Esophagus (tissue), 2 donors: ENCODE results near the gene MT3. TPM values are rescaled to one million over a fixed set of nuclear protein-coding genes. Genes with fewer than 3 reads are reported as not detected.

Experiments used
- H3K27ac ChIP-seq, 2 donors: one replicate each; pipeline ENCODE4 v1.5.1; 2013; ENCODE audit warnings: low read depth in 2 of 2, mild to moderate bottlenecking in 2 of 2, inconsistent platforms in 1 of 2, low read length in 1 of 2, moderate library complexity in 1 of 2
- H3K27me3 ChIP-seq, 2 donors: one replicate each; pipeline ENCODE4 v1.6.1; 2013; ENCODE audit warnings: low read length in 2 of 2, control low read depth in 1 of 2, mild to moderate bottlenecking in 1 of 2; ENCODE audit not compliant: insufficient read depth in 2 of 2, control insufficient read depth in 1 of 2
- H3K36me3 ChIP-seq, 2 donors: one replicate each; pipeline ENCODE4 v1.6.1; 2013; ENCODE audit warnings: low read length in 1 of 2; ENCODE audit not compliant: control insufficient read depth in 2 of 2, insufficient read depth in 2 of 2
- H3K4me1 ChIP-seq, 2 donors: one replicate each; pipeline ENCODE4 v1.6.1; 2013; ENCODE audit warnings: low read length in 1 of 2; ENCODE audit not compliant: control insufficient read depth in 2 of 2, insufficient read depth in 2 of 2
- H3K4me3 ChIP-seq, 2 donors: one replicate each; pipeline ENCODE4 v1.5.1; 2013; ENCODE audit warnings: low read length in 2 of 2, mild to moderate bottlenecking in 2 of 2, low read depth in 1 of 2, moderate library complexity in 1 of 2
- H3K9me3 ChIP-seq, 2 donors: one replicate each; pipeline ENCODE4 v1.6.1; 2013; ENCODE audit warnings: mild to moderate bottlenecking in 2 of 2, low read depth in 1 of 2, low read length in 1 of 2, moderate library complexity in 1 of 2; ENCODE audit not compliant: control insufficient read depth in 2 of 2, insufficient read depth in 1 of 2
- WGBS, 2 donors: extraction: QIAGEN DNeasy Blood & Tissue Kit; methylation state at CpG; one replicate each; pipeline ENCODE4 v1.1.7; 2013; 5-methylcytosine and 5-hydroxymethylcytosine counted together
- polyA plus RNA-seq, 2 donors: library from polyadenylated mRNA; stranded (reverse); fragments of 200-250 nt; gene quantifications; one replicate each; pipeline ENCODE4 v1.2.3, GENCODE V29; 2013
- donor health status: healthy with polysubstance abuse.
- donor health status: Bipolar disorder and iron deficiency.

Gene MT3
- polyA plus RNA-seq, result under 1 TPM; 0.67 to 0.96 TPM

DNA sequence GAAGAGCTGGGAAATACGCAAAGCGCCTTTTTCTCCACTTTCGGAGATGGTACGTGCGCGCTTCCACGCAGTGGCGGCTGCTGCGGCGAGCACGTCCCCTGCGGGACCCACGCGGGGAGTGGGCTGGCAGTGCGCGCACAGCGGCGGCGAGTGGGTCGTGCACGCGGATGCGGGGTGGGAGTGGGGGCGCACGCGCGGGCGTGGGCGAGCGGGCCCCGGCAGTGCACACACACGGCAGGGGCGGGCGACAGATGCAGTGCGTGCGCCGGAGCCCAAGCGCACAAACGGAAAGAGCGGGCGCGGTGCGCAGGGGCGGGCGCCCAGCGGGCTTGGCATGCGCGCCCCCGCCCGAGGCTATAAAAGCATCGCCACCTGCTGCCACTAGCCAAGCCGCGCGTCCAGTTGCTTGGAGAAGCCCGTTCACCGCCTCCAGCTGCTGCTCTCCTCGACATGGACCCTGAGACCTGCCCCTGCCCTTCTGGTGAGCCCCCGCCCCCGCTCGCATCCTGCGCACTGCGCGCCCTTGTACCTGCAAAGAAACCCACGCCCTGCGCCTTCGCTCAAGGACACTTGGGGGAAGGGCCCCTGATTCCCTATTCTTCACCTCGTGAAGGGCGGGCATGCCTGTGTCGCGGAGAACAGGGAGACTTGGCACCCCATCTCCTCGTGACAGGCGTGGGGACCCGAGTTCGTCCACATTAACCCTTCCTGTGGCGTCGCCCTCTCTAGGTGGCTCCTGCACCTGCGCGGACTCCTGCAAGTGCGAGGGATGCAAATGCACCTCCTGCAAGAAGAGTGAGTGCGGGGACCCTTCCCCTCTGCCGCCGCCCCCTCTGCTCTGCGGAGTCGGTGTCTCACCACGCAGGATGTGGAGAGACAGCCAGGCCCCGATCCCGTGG lies at the start of gene MT3:
Gene MT3 (plus strand): TSS at position 388 of the 899 bp plus-strand sequence. CDS start 63 bp downstream, at position 451.
- peak within 1 kb of the TSS; percentile 41 to 47 for H3K4me3 ChIP-seq
- H3K27me3 ChIP-seq, result peaks cover 0 to 6% of the 10 kb centered on the region in 2 donors
- H3K4me1 ChIP-seq, result peaks cover 7 to 8% of the 10 kb centered on the region in 2 donors
- H3K27ac ChIP-seq, result no peak within 1 kb of the TSS
- H3K9me3 ChIP-seq, result peaks cover 0 to 2% of the 10 kb centered on the region in 2 donors
- 6 to 7% methylated on average over 66 to 87 of the region's 87 CpGs for WGBS, 2 donors
- H3K36me3 ChIP-seq, result no peaks in the 10 kb centered on the region

DNA sequence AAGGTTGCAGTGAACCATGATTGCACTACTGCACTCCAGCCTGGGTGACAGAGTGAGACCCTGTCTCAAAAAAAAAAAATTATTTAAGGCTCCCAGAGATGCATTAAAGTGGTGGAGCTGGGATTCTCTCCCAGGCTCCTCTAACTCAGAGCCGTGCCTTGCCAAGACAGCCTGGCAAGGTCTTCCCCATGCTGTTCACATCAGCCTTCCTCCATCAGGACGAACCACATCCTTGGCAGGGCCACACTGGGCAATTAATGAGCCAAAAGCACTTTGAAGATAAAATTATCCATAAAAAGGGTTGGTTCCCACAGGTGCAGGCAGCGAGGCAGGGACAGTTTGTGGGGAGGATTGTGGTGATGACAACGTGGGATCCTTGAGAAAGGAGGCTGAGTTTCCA lies 49.7 kb upstream of the MT3 start:
- Histone ChIP-seq H3K36me3 (no peaks in the 10 kb centered on the region), H3K4me1 (no peaks in the 10 kb centered on the region), H3K27ac (no peak overlapping the region), H3K9me3 (peaks cover 0 to 2% of the 10 kb centered on the region in 2 donors), H3K4me3 (no peak overlapping the region), H3K27me3 (no peaks in the 10 kb centered on the region)
- 40 to 41% methylated on average over 4 of the region's 4 CpGs for WGBS, 2 donors

DNA sequence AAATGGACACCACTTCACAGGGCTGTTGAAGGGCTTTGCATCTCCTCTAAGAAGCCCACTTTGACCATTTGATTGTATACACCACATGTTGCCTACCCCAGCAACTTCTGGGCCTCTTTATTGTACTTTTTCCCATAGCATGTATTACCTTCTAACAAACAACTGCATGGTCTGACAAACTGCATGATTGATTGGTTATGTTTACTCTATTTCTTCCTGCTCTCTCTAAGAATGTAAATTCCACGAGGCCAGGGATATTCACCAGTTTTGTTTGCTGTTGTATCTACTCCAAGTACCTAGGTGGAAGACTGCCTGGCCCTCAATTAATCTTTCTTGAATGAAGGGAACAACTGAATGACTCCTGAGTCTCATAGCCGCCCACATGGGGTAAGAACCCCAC lies 47.3 kb upstream of the MT3 start:
- WGBS, 2 donors, result 17 to 19% methylated on average over 2 of the region's 2 CpGs
- no peak overlapping the region for H3K27ac ChIP-seq
- H3K27me3 ChIP-seq, result no peaks in the 10 kb centered on the region
- H3K4me3 ChIP-seq, result no peak overlapping the region
- H3K9me3 ChIP-seq, result no peaks in the 10 kb centered on the region
- H3K36me3 ChIP-seq, result no peaks in the 10 kb centered on the region
- H3K4me1 ChIP-seq, result peaks cover 0 to 2% of the 10 kb centered on the region in 2 donors

DNA sequence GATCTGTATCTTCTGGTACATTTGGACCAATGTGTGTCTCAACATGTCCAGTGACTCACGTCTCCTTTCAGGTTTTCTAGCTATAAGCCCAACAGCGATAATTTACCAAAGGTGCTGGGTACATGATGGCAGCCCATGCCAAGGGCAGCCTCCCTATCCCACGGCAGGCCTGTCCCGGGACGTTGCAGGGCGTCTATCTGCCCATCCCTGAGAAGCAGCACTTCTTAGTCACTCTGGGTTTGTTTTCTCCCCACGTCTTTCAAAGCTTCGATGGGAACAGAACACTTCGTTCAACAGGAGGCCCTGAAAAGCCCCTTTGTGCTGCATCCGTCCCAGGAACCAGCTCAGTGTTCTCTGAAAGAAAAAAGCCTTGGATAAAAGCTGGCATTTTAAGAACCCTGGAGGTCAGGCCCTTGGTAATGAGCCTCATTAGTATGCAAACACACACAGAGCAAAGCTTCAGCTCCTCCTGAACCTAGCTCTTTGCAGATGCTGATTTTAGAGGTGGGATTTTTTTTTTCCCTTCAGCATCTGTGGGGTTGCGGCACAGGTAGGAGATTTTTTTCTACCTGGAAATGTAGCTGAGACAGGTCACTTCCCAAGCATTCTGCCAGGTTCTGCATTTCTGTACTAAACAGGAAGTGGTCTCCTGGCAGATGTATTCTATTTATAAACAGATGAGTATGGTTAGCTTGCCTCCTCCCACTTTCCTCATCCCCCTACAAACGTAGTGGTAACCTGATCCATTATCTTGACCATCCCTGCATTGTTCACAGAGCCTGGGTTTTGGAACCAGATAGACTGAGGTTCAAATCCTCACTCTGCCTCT lies 42.0 kb upstream of the MT3 start:
- Histone ChIP-seq H3K9me3 (no peaks in the 10 kb centered on the region), H3K4me1 (peaks cover 0 to 6% of the 10 kb centered on the region in 2 donors), H3K27me3 (no peaks in the 10 kb centered on the region), H3K4me3 (no peak overlapping the region), H3K27ac (peak overlapping the region; percentile 54 to 81), H3K36me3 (no peaks in the 10 kb centered on the region)
- 28 to 33% methylated on average over 12 of the region's 12 CpGs for WGBS, 2 donors

DNA sequence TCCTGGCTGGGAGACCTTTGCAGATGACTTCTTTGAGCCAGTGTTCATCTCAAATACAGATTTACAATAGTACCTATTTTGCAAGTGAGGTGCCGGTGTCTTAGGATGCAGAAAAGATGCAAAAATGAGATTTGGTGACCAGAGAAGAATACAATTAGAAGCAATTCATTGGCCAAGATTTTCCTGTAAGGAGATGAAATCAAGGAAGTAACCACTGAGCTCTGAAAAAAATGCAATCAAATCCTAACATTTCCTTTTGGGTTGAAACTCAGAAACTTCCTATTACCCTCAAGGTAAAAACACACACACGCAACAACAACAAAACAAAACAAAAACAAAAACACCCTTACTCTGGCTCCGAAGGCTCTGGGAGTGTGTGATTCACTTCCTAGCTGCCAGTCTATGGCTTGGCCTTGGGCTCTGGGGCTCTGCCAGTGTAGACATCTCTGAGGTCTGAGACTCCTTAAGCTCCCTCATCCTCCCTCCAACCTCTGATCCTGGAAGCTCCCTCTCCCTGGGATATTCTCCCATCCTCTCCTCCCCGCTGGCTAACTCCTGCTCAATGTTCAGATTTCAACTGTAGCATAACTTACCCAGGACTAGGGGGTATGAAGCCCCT lies 41.3 kb upstream of the MT3 start:
- Histone ChIP-seq H3K27ac (peak overlapping the region; percentile 54 to 81), H3K4me3 (no peak overlapping the region), H3K27me3 (no peaks in the 10 kb centered on the region), H3K9me3 (no peaks in the 10 kb centered on the region), H3K4me1 (peaks cover 0 to 7% of the 10 kb centered on the region in 2 donors), H3K36me3 (no peaks in the 10 kb centered on the region)
- WGBS, 2 donors, result 54 to 70% methylated on average over 4 of the region's 4 CpGs

DNA sequence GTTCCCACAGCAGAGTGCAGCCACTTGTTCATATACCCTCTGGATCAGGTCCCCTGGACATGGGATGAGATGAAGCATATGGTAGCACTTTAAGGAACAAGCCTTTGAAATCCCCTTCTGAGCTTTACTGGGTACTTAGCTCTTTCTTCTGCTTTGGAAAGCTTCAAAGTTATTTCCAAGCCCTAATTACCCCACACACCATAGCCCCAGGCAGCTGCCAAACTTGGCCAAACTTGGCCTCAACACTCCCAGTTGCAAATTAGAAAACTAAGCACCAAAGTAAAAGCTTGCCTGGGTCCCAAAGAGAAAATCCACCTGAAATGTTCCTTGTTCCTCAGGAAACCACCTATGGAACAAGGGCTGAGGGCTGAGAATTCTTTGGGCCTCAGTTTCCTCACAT lies 40.2 kb upstream of the MT3 start:
- Histone ChIP-seq H3K27me3 (no peaks in the 10 kb centered on the region), H3K27ac (no peak overlapping the region), H3K9me3 (no peaks in the 10 kb centered on the region), H3K4me3 (no peak overlapping the region), H3K36me3 (no peaks in the 10 kb centered on the region), H3K4me1 (peaks cover 0 to 7% of the 10 kb centered on the region in 2 donors)

DNA sequence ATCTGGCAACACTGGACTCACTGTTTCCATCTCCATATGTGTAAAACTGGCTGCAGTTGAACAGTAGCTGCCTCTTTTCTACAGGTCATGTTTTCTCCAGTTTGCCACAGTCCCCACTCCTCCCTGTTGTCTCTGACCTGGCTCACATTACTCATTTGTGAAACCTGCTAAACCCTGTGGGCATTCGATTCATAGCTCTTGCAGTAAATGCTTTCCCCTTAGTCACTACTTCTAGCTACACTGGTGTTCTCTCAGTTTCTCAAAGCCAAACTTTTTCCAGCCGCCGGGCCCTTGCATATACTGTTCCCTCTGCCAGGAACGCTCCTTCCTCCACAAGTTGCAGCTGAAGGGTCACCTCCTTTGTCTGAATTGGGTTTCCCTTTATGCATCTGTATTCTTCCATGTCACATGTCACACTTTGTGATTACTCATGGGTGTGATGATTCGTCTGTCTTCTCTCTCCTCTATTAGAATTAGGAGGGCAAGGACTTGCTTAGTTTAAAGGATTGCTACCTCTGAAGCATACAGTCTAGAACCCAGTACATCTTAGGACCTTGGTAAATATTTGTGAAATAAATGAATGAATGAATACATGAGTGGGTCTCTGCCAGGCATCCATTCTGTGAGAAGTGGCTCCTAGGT lies 39.5 kb upstream of the MT3 start:
- Histone ChIP-seq H3K36me3 (no peaks in the 10 kb centered on the region), H3K9me3 (no peaks in the 10 kb centered on the region), H3K27ac (no peak overlapping the region), H3K4me1 (peaks cover 0 to 7% of the 10 kb centered on the region in 2 donors), H3K4me3 (no peak overlapping the region), H3K27me3 (no peaks in the 10 kb centered on the region)
- 71 to 80% methylated on average over 5 of the region's 5 CpGs for WGBS, 2 donors

DNA sequence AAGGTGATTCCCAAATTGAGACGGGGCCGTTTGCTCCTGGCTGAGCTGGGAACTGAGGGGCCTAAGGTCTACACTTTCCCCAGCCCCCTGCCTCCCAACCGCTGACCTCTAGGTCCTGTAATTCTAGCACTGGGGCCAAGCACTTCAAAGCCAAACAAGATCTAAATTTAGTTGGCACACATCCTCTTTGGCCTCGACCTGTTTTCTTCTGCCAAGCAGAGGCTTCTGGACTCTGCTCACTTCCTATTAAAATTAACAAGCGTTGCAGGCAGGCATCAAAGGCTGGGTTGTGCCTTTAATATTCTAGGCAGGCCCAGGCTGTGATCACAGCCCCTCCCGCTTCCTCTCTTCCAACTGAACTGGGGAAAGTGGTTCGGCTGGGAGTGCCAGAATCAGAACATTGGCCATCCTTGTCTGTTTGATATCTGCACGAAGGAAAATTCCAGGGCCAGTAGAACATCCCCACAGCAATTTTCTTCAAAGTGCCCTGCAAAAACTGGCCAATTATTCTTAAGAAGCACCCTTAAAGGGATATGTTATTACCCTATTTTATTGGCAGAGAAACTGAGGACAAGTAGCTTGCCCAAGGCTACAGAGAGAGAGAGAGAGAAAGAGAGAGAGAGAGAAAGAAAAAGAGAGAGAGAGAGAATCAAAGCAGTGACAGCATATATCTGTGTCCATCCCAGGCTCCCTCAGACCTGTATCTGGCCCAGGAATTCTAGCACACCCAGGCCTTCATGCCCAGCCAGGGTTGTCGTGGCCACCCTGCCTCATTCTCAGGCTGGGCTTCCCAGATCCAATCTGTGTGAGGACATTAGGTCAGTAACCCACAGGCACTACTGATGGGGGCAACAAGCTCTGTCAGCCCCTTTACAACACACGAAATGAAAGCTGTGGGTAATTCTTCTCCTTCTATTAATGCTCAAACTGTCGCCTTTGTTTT lies 37.3 kb upstream of the MT3 start:
- Histone ChIP-seq H3K27ac (peak overlapping the region; percentile 31 to 42), H3K27me3 (no peaks in the 10 kb centered on the region), H3K4me1 (peaks cover 0 to 5% of the 10 kb centered on the region in 2 donors), H3K4me3 (no peak overlapping the region), H3K9me3 (no peaks in the 10 kb centered on the region), H3K36me3 (no peaks in the 10 kb centered on the region)
- 25 to 34% methylated on average over 11 of the region's 11 CpGs for WGBS, 2 donors
